GM12878 (cell line): Measurements from ENCODE around the gene TMEM266.
"Not testable (repeated sequence)": the region's sequence is repeated elsewhere in the genome, so short reads cannot be mapped to it uniquely, and the experiment has no call there.

Experiments
- BRCA1 ChIP-seq: IDR thresholded peaks from 2 replicates; pipeline ENCODE4 v1.6.1; 2011; ENCODE audit warnings: low read depth, low read length, improper control_type of control experiment
- EZH2 ChIP-seq: IDR thresholded peaks from 2 replicates; pipeline ENCODE4 v1.6.1; 2012; ENCODE audit warnings: low read depth, mild to moderate bottlenecking, control low read depth, inconsistent platforms, low read length, borderline replicate concordance; ENCODE audit not compliant: control insufficient read depth
- FOXM1 ChIP-seq: IDR thresholded peaks from 2 replicates; pipeline ENCODE4 v1.6.1; 2012; ENCODE audit warnings: low read depth, mild to moderate bottlenecking, inconsistent platforms, low read length, moderate library complexity
- HDAC2 ChIP-seq: fragments of 200-600 bp; sonication (generic); IDR thresholded peaks from 2 replicates; pipeline ENCODE4 v1.6.1; 2017
- KLF5 ChIP-seq: fragments of 450-650 bp; IDR thresholded peaks from 2 replicates; pipeline ENCODE4 v1.6.1; 2014; ENCODE audit warnings: mild to moderate bottlenecking; ENCODE audit not compliant: partially characterized antibody
- NFYB ChIP-seq: IDR thresholded peaks from 2 replicates; pipeline ENCODE4 v1.6.1; 2011; ENCODE audit warnings: low read depth, mild to moderate bottlenecking, low read length, improper control_type of control experiment, moderate library complexity; ENCODE audit not compliant: insufficient read depth
- NR2F1 ChIP-seq: fragments of 450-650 bp; conservative IDR thresholded peaks from 2 replicates; pipeline ENCODE4 v1.6.1; 2017; ENCODE audit warnings: mild to moderate bottlenecking
- POLR2A ChIP-seq: IDR thresholded peaks from 2 replicates; pipeline ENCODE4 v1.6.1; 2011; ENCODE audit warnings: low read depth, mild to moderate bottlenecking, low read length
- POLR2AphosphoS5 ChIP-seq: IDR thresholded peaks from 2 replicates; pipeline ENCODE4 v1.6.1; 2011; ENCODE audit warnings: mild to moderate bottlenecking, low read length, inconsistent platforms
- SMAD1 ChIP-seq: fragments of 450-650 bp; IDR thresholded peaks from 2 replicates; pipeline ENCODE4 v1.6.1; 2018; ENCODE audit warnings: mild to moderate bottlenecking, low read depth; ENCODE audit not compliant: partially characterized antibody
- ZBED1 ChIP-seq: IDR thresholded peaks from 2 replicates; pipeline ENCODE4 v1.6.1; 2016; ENCODE audit warnings: borderline replicate concordance
- ZZZ3 ChIP-seq: IDR thresholded peaks from 2 replicates; pipeline ENCODE4 v1.6.1; 2011; ENCODE audit warnings: low read depth; ENCODE audit not compliant: control insufficient read depth, insufficient read length
- TF ChIP-seq, protein P1 (sequence below), 3 experiments: IDR thresholded peaks in 2 of 3; conservative IDR thresholded peaks in 1 of 3; 2 replicates each; pipeline ENCODE4 v1.5.1; 2011; ENCODE audit warnings: low read depth in 3 of 3, low read length in 3 of 3, mild to moderate bottlenecking in 3 of 3, control low read depth in 2 of 3, moderate library complexity in 2 of 3, inconsistent platforms in 1 of 3, mixed read lengths in 1 of 3; ENCODE audit not compliant: control insufficient read depth in 2 of 3, insufficient read depth in 1 of 3; ENCODE audit errors: extremely low read depth in 1 of 3
- TF ChIP-seq, protein P2 (sequence below): fragments of 450-650 bp; IDR thresholded peaks from 2 replicates; pipeline ENCODE4 v1.6.1; 2017; ENCODE audit warnings: mild to moderate bottlenecking, moderate library complexity

DNA sequence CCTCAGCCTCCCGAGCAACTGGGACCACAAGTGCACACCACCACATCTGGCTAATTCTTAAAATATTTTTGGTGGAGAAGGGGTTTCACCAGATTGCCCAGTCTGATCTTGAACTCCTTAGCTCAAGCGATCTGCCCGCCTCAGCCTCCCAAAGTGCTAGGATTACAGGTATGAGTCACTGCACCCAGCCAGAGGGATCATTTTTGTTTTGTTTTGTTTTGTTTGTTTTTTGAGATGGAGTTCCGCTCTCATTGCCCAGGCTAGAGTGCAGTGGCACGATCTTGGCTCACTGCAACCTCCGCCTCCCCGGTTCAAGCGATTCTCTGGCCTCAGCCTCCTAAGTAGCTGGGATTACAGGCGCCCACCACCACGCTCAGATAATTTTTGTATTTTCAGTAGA is 5.6 kb upstream of the TMEM266 start:
- TF ChIP-seq, protein P1, sequence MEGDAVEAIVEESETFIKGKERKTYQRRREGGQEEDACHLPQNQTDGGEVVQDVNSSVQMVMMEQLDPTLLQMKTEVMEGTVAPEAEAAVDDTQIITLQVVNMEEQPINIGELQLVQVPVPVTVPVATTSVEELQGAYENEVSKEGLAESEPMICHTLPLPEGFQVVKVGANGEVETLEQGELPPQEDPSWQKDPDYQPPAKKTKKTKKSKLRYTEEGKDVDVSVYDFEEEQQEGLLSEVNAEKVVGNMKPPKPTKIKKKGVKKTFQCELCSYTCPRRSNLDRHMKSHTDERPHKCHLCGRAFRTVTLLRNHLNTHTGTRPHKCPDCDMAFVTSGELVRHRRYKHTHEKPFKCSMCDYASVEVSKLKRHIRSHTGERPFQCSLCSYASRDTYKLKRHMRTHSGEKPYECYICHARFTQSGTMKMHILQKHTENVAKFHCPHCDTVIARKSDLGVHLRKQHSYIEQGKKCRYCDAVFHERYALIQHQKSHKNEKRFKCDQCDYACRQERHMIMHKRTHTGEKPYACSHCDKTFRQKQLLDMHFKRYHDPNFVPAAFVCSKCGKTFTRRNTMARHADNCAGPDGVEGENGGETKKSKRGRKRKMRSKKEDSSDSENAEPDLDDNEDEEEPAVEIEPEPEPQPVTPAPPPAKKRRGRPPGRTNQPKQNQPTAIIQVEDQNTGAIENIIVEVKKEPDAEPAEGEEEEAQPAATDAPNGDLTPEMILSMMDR (IDR thresholded peaks at IDR 0.05 in 2 of 3, conservative IDR thresholded peaks at IDR 0.05 in 1 of 3; ENCODE audit: control insufficient read depth in 2 of 3, extremely low read depth in 1 of 3, insufficient read depth in 1 of 3, low read depth in 3 of 3, low read length in 3 of 3), result not testable (repeated sequence)
- TF ChIP-seq HDAC2, NR2F1, BRCA1, ZBED1, NFYB, POLR2A, SMAD1, FOXM1, KLF5, ZZZ3, EZH2, POLR2AphosphoS5: not testable (repeated sequence)
- TF ChIP-seq, protein P2, sequence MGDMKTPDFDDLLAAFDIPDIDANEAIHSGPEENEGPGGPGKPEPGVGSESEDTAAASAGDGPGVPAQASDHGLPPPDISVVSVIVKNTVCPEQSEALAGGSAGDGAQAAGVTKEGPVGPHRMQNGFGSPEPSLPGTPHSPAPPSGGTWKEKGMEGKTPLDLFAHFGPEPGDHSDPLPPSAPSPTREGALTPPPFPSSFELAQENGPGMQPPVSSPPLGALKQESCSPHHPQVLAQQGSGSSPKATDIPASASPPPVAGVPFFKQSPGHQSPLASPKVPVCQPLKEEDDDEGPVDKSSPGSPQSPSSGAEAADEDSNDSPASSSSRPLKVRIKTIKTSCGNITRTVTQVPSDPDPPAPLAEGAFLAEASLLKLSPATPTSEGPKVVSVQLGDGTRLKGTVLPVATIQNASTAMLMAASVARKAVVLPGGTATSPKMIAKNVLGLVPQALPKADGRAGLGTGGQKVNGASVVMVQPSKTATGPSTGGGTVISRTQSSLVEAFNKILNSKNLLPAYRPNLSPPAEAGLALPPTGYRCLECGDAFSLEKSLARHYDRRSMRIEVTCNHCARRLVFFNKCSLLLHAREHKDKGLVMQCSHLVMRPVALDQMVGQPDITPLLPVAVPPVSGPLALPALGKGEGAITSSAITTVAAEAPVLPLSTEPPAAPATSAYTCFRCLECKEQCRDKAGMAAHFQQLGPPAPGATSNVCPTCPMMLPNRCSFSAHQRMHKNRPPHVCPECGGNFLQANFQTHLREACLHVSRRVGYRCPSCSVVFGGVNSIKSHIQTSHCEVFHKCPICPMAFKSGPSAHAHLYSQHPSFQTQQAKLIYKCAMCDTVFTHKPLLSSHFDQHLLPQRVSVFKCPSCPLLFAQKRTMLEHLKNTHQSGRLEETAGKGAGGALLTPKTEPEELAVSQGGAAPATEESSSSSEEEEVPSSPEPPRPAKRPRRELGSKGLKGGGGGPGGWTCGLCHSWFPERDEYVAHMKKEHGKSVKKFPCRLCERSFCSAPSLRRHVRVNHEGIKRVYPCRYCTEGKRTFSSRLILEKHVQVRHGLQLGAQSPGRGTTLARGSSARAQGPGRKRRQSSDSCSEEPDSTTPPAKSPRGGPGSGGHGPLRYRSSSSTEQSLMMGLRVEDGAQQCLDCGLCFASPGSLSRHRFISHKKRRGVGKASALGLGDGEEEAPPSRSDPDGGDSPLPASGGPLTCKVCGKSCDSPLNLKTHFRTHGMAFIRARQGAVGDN, result not testable (repeated sequence)
